ENCODE measurements around the gene RBPJL. TPM values are rescaled to one million over a fixed set of nuclear protein-coding genes. Genes with fewer than 3 reads are reported as not detected.

Gene RBPJL
- total and polyA plus RNA-seq, 4 donors: not detected

DNA sequence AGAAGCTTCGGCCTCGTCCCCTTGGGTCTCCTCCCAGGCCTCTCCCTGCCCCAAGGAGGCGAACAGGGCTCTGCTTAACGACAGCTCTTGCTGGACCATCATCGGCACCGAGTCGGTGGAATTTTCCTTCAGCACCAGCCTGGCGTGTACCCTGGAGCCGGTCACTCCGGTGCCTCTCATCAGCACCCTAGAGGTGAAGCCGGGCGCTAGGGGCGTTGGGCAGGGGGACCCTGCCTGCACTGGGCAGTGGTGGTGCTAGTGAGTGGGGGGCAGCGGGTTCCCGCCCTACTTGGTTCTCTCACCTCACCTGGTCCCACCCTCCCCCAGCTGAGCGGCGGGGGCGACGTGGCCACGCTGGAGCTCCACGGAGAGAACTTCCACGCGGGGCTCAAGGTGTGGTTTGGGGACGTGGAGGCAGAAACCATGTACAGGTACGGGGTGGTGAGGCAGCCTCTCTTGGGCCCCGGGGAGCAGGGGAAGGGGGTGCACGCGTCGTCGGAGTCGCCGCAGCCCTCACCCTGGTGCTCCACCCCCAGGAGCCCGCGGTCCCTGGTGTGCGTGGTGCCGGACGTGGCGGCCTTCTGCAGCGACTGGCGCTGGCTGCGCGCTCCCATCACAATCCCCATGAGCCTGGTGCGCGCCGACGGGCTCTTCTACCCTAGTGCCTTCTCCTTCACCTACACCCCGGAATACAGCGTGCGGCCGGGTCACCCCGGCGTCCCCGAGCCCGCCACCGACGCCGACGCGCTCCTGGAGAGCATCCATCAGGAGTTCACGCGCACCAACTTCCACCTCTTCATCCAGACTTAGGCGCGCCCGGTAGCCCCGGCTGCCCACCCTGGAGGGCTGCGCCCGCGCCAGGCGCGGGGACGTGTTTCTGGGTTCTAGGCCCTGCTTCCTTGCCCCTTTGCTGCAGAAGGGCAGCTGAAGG, 9.8 kb downstream of the RBPJL start:
- Histone ChIP-seq H3K9ac (ENCODE audit: low read depth in 1 of 2, low read length in 2 of 2) (no peak overlapping the region), H3K27ac (ENCODE audit: low read depth in 1 of 2, low read length in 2 of 2) (no peak overlapping the region), H3K9me3 (ENCODE audit: control insufficient read depth in 4 of 4, low read length in 3 of 4) (no peaks in the 10 kb centered on the region), H3K36me3 (ENCODE audit: control insufficient read depth in 4 of 4, insufficient read depth in 3 of 4, low read depth in 1 of 4, low read length in 3 of 4) (no peaks in the 10 kb centered on the region), H3K4me1 (ENCODE audit: control insufficient read depth in 4 of 4, insufficient read depth in 4 of 4, low read length in 3 of 4) (peaks cover 0 to 3% (median 1%) of the 10 kb centered on the region in 4 donors), H3K4me3 (ENCODE audit: low read depth in 1 of 3, low read length in 3 of 3) (no peak overlapping the region), H3K27me3 (ENCODE audit: control insufficient read depth in 4 of 4, insufficient read depth in 4 of 4, low read length in 3 of 4) (peaks cover 0 to 11% (median 2%) of the 10 kb centered on the region in 4 donors)
- 28% methylated on average over 71 of the region's 71 CpGs for WGBS
- no peak for DNase-seq (ENCODE audit: low spot score)
- no peak for TF ChIP-seq FOXA1 (IDR thresholded peaks at IDR 0.05)
- no peak for TF ChIP-seq HNF4A (conservative IDR thresholded peaks at IDR 0.05)
- TF ChIP-seq REST (IDR thresholded peaks at IDR 0.05): no peak
- TF ChIP-seq TAF1 (conservative IDR thresholded peaks at IDR 0.05): no peak
- TF ChIP-seq ATF3 (IDR thresholded peaks at IDR 0.05): no peak
- TF ChIP-seq MAX (IDR thresholded peaks at IDR 0.05): no peak
- TF ChIP-seq SP1 (IDR thresholded peaks at IDR 0.05): no peak
- no peak for TF ChIP-seq HNF4G (IDR thresholded peaks at IDR 0.05)
- TF ChIP-seq GABPA (IDR thresholded peaks at IDR 0.05 in 1 of 2, conservative IDR thresholded peaks at IDR 0.05 in 1 of 2): no peak
- TF ChIP-seq, protein P1, sequence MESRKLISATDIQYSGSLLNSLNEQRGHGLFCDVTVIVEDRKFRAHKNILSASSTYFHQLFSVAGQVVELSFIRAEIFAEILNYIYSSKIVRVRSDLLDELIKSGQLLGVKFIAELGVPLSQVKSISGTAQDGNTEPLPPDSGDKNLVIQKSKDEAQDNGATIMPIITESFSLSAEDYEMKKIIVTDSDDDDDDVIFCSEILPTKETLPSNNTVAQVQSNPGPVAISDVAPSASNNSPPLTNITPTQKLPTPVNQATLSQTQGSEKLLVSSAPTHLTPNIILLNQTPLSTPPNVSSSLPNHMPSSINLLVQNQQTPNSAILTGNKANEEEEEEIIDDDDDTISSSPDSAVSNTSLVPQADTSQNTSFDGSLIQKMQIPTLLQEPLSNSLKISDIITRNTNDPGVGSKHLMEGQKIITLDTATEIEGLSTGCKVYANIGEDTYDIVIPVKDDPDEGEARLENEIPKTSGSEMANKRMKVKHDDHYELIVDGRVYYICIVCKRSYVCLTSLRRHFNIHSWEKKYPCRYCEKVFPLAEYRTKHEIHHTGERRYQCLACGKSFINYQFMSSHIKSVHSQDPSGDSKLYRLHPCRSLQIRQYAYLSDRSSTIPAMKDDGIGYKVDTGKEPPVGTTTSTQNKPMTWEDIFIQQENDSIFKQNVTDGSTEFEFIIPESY (IDR thresholded peaks at IDR 0.05): no peak
- TF ChIP-seq FOXA2 (IDR thresholded peaks at IDR 0.05): no peak
- TF ChIP-seq JUND (IDR thresholded peaks at IDR 0.05): no peak
- no peak for TF ChIP-seq EGR1 (IDR thresholded peaks at IDR 0.05; ENCODE audit: low read depth in 2 of 2)
- TF ChIP-seq YY1 (IDR thresholded peaks at IDR 0.05): no peak
- TF ChIP-seq CTCF (IDR thresholded peaks at IDR 0.05; ENCODE audit: low read depth, low read length, missing input control): no peak
